Measurements from ENCODE around the gene MON1A. TPM values are rescaled to one million over a fixed set of nuclear protein-coding genes. Genes with fewer than 3 reads are reported as not detected.
"Not testable (repeated sequence)": the region's sequence is repeated elsewhere in the genome, so short reads cannot be mapped to it uniquely, and the experiment has no call there.

Gene MON1A, protein sequence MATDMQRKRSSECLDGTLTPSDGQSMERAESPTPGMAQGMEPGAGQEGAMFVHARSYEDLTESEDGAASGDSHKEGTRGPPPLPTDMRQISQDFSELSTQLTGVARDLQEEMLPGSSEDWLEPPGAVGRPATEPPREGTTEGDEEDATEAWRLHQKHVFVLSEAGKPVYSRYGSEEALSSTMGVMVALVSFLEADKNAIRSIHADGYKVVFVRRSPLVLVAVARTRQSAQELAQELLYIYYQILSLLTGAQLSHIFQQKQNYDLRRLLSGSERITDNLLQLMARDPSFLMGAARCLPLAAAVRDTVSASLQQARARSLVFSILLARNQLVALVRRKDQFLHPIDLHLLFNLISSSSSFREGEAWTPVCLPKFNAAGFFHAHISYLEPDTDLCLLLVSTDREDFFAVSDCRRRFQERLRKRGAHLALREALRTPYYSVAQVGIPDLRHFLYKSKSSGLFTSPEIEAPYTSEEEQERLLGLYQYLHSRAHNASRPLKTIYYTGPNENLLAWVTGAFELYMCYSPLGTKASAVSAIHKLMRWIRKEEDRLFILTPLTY
- total RNA-seq (2014; rRNA removed; shearing (Covaris generic)) = 10.2 and 15.9 TPM in 2 replicates

DNA sequence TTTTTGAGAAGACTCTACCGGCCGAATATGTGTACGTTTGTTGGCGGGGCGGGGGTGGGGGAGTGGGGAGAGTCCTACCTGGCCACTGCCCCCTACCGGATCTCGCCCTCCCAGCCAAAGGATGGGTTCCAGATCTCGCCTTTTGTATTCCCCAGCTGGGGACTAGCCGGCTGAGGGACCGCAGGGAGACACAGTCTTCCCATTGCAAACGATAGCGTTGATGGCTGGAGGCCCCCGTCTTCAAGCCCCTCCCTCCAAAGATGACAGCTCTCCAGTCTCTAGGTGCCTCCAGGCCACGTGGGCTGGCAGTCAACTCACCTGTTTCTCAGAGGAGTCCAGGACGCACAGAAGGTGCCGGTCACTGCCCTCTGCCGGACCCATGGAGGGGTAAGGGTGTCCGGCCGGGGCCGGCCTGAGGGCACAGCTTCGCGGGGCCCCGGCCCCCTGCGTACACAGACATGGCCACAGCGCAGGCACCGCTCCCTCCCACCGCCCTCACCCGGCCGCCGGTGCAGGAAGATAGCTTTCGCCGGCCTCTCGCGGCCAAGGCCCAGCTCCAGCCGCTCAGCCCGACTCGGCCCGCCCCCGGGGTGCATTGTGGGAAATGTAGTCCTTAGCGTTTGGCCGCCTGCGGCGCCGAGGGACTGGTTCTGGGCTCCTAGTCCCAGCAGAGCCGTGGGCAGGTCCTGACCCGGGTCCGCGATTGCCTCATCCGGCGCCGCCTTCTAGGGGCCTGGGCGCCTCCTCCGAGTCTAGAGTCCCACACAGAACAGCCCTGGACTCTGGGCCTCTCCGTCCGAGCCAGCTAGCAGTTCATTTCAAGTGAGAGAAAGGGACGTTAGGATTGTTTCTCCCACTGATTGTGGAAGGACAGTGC is at the start of gene MON1A:
MON1A (minus strand) TSS at position 521 of the 877 bp plus-strand sequence. CDS start 16,465 bp downstream, outside the sequence.
- Histone ChIP-seq H3K27me3 (ENCODE audit: control insufficient read depth, insufficient read depth, low read length) (no peaks in the 10 kb centered on the region), H3K36me3 (replicated peaks; ENCODE audit: control insufficient read depth, insufficient read depth, low read length) (no peaks in the 10 kb centered on the region), H3K4me3 (ENCODE audit: insufficient read depth, low read depth, low read length) (peak within 1 kb of the TSS; percentile 79)
- peak; percentile 95 for DNase-seq

DNA sequence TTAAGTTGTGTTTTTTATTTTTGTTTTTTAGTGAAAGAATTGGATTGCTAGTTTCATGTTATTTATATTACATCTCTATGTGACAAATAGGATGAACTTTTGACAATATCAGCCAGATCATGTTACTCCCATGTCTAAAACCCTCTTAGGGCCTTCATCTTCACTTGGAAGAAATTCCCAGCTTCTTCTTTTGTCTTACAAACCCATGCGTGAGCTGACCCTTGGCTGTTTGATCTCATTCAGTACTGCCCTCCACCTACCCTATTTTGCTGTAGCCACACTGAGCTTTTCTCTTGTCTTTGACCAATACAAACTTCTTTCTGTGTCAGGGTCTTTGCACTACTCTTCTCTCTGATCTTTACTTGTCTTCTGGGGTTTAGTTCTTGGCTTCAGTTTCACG is 47.3 kb upstream of the MON1A start:
- Histone ChIP-seq H3K4me3 (ENCODE audit: insufficient read depth, low read depth, low read length) (no peak overlapping the region), H3K36me3 (replicated peaks; ENCODE audit: control insufficient read depth, insufficient read depth, low read length) (peaks cover 3% of the 10 kb centered on the region), H3K27me3 (ENCODE audit: control insufficient read depth, insufficient read depth, low read length) (no peaks in the 10 kb centered on the region)
- DNase-seq = peak; percentile 12

DNA sequence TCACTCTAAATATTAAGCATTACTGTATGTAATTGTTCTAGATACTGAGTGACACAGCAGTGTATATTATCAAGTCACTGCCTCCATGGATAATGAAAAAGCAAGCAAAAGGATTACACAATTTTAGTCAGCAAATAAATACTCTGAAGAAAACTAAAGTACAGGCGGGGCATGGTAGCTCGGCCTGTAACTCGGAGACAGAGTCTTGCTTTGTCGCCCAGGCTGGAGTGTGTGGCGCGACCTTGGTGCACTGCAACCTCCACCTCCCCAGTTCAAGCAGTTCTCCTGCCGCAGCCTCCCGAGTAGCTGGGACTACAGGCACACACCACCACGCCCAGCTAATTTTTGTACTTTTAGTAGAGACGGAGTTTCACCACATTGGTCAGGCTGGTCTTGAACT is 43.0 kb upstream of the MON1A start:
- H3K4me3 ChIP-seq (ENCODE audit: insufficient read depth, low read depth, low read length) = no peak overlapping the region
- H3K27me3 ChIP-seq (ENCODE audit: control insufficient read depth, insufficient read depth, low read length) = no peaks in the 10 kb centered on the region
- H3K36me3 ChIP-seq (replicated peaks; ENCODE audit: control insufficient read depth, insufficient read depth, low read length) = peaks cover 3% of the 10 kb centered on the region; the same call in 1 of the 2 replicates
- DNase-seq = no peak

DNA sequence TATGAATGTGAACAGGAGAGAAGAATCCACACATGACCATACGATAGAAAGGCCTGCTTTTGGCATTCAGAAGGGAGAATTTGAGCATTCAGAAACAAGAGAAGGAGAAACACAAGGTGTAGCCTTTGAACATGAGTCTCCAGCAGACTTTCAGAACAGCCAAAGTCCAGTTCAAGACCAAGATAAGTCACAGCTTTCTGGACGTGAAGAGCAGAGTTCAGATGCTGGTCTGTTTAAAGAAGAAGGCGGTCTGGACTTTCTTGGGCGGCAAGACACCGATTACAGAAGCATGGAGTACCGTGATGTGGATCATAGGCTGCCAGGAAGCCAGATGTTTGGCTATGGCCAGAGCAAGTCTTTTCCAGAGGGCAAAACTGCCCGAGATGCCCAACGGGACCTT is 38.7 kb upstream of the MON1A start:
- Histone ChIP-seq H3K4me3 (ENCODE audit: insufficient read depth, low read depth, low read length) (no peak overlapping the region), H3K27me3 (ENCODE audit: control insufficient read depth, insufficient read depth, low read length) (no peaks in the 10 kb centered on the region), H3K36me3 (replicated peaks; ENCODE audit: control insufficient read depth, insufficient read depth, low read length) (peaks cover 3% of the 10 kb centered on the region; the same call in 1 of the 2 replicates)
- DNase-seq = no peak

DNA sequence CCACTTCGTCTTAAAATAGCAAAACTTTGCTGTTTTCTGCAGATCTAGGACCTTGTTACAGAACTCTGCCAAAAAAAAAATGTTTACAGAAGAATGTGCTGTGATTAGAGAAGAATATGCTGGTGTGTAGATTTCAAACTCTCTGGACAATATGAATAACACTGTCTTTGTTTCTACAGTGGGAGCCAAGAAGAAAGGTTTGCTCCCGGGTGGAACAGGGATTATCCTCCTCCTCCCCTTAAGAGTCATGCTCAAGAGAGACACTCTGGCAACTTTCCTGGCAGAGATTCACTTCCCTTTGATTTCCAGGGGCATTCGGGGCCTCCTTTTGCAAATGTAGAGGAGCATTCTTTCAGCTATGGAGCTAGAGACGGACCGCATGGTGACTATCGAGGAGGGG is 37.7 kb upstream of the MON1A start:
- Histone ChIP-seq H3K4me3 (ENCODE audit: insufficient read depth, low read depth, low read length) (no peak overlapping the region), H3K36me3 (replicated peaks; ENCODE audit: control insufficient read depth, insufficient read depth, low read length) (peaks cover 3% of the 10 kb centered on the region; the same call in 1 of the 2 replicates), H3K27me3 (ENCODE audit: control insufficient read depth, insufficient read depth, low read length) (no peaks in the 10 kb centered on the region)
- peak; percentile 26 for DNase-seq

DNA sequence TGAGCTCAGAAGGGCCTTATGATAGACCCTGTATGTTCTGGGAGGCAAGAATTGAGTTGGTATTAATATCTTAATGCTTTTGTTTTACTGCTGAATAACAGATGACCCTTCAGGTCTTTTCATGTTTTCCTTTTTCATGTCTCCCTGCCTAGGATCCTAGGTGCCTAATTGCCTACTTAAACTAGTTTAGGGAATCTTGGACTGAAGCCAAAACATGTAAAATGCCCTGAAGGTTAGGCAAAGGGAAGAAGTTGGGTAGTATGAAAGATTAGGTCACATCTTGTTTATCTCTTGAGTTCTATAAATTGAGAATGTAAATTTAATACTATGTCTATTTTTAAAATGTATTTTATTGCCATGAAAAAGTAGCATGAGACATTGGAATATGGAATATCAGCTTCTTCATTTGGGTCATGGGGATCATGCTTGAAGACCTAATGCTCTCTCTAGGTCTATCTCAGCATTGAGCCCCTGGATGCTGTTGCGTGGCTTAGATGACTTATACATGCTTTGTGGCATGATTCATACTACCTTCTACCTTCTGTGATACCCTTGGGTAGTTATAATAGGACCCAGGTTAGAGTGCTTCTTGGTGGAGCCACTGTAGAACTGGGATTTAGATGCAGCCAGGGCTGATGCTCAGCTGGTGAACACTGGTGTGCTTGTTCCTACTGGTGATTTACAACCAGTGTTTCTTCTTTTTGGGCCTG is 36.8 kb upstream of the MON1A start:
- Histone ChIP-seq H3K27me3 (ENCODE audit: control insufficient read depth, insufficient read depth, low read length) (no peaks in the 10 kb centered on the region), H3K4me3 (ENCODE audit: insufficient read depth, low read depth, low read length) (no peak overlapping the region), H3K36me3 (replicated peaks; ENCODE audit: control insufficient read depth, insufficient read depth, low read length) (peaks cover 3% of the 10 kb centered on the region; the same call in 1 of the 2 replicates)
- peak; percentile 19 for DNase-seq

DNA sequence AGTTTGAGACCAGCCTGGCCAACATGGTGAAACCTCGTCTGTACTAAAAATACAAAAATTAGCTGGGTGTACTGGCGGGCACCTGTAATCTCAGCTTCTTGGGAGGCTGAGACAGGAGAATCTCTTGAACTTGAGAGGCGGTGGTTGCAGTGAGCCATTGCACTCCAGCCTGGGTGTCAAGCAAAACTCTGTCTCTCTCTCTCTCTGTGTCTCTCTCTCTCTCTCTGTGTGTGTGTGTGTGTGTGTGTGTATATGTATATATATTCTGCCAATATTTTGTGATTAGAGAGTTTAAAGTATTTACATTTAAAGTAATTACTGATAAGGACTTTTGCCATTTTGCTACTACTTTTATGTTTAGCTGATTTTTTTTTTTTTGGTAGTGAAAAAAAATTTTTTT is 26.0 kb upstream of the MON1A start:
- no peak for DNase-seq
- no peaks in the 10 kb centered on the region for H3K36me3 ChIP-seq (replicated peaks; ENCODE audit: control insufficient read depth, insufficient read depth, low read length)
- H3K27me3 ChIP-seq (ENCODE audit: control insufficient read depth, insufficient read depth, low read length) = no peaks in the 10 kb centered on the region
- no peak overlapping the region for H3K4me3 ChIP-seq (ENCODE audit: insufficient read depth, low read depth, low read length)

DNA sequence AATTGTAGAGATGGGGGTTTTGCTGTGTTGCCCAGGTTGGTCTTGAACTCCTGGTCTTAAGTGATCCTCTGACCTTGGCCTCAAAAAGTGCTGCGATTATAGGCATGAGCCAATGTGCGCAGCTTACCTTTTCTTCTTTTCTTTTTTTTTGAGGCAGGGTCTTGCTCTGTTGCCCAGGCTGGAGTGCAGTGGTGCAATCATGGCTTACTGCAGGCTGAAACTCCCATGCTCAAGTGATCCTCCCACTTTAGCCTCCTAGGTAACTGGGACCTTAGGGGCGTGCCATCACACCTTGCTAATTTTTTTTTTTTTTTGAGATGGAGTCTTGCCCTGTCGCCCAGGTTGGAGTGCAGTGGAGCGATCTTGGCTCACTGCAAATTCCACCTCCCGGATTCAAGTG is 23.3 kb upstream of the MON1A start:
- no peak overlapping the region for H3K4me3 ChIP-seq (ENCODE audit: insufficient read depth, low read depth, low read length)
- no peak for DNase-seq
- H3K36me3 ChIP-seq (replicated peaks; ENCODE audit: control insufficient read depth, insufficient read depth, low read length) = no peaks in the 10 kb centered on the region
- H3K27me3 ChIP-seq (ENCODE audit: control insufficient read depth, insufficient read depth, low read length) = no peaks in the 10 kb centered on the region

DNA sequence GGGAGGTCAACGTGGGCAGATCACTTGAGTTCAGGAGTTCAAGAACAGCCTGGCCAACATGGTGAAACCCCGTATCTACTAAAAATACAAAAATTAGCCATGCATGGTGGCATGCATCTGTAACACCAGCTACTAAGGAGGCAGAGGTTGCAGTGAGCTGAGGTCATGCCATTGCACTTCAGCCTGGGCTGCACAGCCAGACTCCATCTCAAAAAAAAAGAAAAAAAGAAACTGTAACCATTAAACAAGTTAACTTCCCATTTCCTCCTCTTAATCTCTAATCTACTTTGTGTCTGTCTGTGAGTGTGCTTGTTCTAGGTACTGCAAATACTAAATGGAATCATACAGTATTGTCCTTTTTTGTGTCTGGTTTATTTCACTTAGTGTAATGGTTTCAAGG is 13.0 kb upstream of the MON1A start:
- DNase-seq = no peak
- no peak overlapping the region for H3K4me3 ChIP-seq (ENCODE audit: insufficient read depth, low read depth, low read length)
- no peaks in the 10 kb centered on the region for H3K27me3 ChIP-seq (ENCODE audit: control insufficient read depth, insufficient read depth, low read length)
- no peaks in the 10 kb centered on the region; the same call in 1 of the 2 replicates for H3K36me3 ChIP-seq (replicated peaks; ENCODE audit: control insufficient read depth, insufficient read depth, low read length)

DNA sequence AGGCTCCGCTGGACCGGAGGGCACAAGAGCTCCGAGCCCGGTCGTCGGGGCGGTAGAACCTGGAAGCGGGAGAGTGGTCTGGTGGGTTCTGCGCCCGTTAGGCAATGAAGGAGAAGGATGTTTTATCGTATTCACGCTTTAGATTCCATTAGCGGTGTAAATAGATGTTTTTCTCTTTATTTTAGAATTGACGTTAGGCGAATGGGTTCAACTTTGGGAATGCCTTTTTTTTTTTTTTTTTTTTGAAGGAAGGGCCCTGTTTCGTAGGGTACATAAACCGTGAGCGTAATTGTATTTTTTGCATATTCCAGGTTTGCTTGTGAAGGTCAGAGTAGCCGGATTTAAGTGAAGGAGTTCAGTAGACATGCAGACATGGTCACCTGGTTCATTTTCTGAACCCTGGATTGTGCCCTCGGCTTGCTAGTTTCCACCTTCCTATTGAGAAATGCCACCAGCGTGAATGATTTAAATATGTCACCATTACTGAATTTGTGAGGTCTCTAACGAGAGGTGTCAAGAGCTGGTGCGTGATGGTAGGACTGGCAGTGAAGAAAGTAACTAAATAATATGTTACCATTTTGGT is 11.1 kb upstream of the MON1A start:
- DNase-seq = no peak
- Histone ChIP-seq H3K27me3 (ENCODE audit: control insufficient read depth, insufficient read depth, low read length) (no peaks in the 10 kb centered on the region), H3K36me3 (replicated peaks; ENCODE audit: control insufficient read depth, insufficient read depth, low read length) (no peaks in the 10 kb centered on the region), H3K4me3 (ENCODE audit: insufficient read depth, low read depth, low read length) (peak overlapping the region; percentile 98)

DNA sequence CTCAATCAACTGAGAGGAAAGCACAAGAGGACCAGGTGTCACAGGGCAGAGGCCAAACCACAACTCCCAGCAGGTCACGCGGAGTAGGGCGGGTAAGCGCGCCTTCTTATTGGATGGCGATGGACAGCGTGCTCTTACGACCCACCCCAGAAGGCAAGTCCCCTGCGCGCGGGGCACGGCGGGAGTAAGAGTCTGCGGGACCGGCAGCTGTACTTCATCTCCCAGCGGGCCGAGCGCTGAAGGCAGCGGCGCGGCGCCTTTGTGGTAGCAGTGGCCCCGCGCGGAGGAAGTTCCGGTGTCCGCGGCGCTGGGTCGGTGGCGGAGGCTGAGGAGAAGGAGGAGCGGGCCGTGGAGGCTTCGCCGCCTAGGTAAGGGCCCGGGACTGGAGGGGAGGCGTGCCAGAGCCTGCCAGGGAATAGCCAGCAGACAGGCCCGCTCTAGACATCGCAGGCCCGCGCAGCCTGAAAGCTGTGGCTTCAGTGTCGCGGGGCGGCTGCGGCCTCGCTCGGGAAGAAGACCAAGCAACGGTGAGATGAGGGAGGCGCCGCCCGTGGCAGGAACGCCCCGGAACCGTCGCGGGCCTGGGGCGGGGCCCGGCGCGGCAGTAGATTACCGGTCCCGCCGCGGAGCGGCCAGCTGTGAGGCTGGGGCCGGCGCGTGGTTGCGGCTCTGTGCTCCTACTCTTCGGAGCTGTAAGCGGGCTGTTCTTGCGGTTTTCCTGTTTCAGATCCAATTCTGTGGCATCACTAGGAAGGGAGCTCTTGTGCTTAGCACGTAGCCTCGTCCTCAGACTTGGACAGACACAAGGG is 10.5 kb upstream of the MON1A start, which contains the start of gene RBM6:
RBM6 (plus strand) TSS at position 293 of the 809 bp plus-strand sequence. CDS start 22,492 bp downstream, outside the sequence.
- peak within 1 kb of the TSS; percentile 98 for H3K4me3 ChIP-seq (ENCODE audit: insufficient read depth, low read depth, low read length)
- no peaks in the 10 kb centered on the region for H3K36me3 ChIP-seq (replicated peaks; ENCODE audit: control insufficient read depth, insufficient read depth, low read length)
- DNase-seq = peak; percentile 98
- no peaks in the 10 kb centered on the region for H3K27me3 ChIP-seq (ENCODE audit: control insufficient read depth, insufficient read depth, low read length)

DNA sequence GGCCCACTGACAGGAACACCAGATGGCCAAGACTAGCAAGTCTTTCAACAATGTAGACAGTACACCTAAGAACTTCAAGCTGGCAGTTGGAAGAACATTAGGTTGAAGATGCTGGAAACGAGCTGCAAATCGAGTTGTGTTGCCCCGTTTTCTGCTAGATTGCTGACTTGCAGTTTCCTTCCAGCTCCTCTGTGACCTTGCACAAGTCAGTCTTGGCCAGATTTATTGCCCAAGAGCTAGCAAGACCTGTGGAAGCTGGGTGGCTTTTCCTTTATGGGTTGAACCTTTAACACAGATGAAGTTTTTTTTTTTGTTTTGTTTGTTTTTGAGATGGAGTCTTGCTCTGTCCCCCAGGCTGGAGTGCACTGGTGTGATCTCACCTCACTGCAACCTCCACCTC is 7.5 kb upstream of the MON1A start:
- no peak for DNase-seq
- Histone ChIP-seq H3K36me3 (replicated peaks; ENCODE audit: control insufficient read depth, insufficient read depth, low read length) (no peaks in the 10 kb centered on the region), H3K27me3 (ENCODE audit: control insufficient read depth, insufficient read depth, low read length) (no peaks in the 10 kb centered on the region), H3K4me3 (ENCODE audit: insufficient read depth, low read depth, low read length) (no peak overlapping the region)

DNA sequence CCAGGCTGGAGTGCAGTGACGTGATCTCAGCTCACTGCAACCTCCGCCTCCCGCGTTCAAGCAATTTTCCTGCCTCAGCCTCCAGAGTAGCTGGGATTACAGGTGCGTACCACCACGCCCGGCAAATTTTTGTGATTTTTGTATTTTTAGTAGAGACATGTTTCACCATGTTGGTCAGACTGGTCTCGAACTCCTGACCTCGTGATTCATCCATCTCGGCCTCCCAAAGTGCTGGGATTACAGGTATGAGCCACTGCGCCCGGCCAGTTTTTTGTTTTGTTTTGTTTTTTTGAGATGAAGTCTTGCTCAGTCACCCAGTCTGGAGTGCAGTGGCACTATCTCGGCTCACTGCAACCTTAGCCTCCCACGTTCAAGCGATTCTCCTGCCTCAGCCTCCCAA is 2.7 kb upstream of the MON1A start:
- H3K4me3 ChIP-seq (ENCODE audit: insufficient read depth, low read depth, low read length); DNase-seq; H3K27me3 ChIP-seq (ENCODE audit: control insufficient read depth, insufficient read depth, low read length); H3K36me3 ChIP-seq (replicated peaks; ENCODE audit: control insufficient read depth, insufficient read depth, low read length): not testable (repeated sequence)

All from H7 (cell line).